HEK293 (cell line): ENCODE results near the gene SMIM12.

Source experiments
- BCL11A ChIP-seq: fragments of 450-650 bp; formaldehyde crosslinking; IDR thresholded peaks from 2 replicates; pipeline ENCODE4 v1.5.1; 2016; ENCODE audit warnings: low read depth, missing biosample characterization, missing genetic modification characterization
- KLF16 ChIP-seq: fragments of 450-650 bp; formaldehyde crosslinking; IDR thresholded peaks from 2 replicates; pipeline ENCODE4 v1.5.1; 2017; ENCODE audit warnings: missing biosample characterization, missing genetic modification characterization
- TCF7L2 ChIP-seq: IDR thresholded peaks from 2 replicates; pipeline ENCODE4 v1.6.1; 2011; ENCODE audit warnings: low read depth, mild to moderate bottlenecking, inconsistent platforms, low read length, moderate library complexity, borderline replicate concordance
- YY1 ChIP-seq: fragments of 450-650 bp; formaldehyde crosslinking; IDR thresholded peaks from 2 replicates; pipeline ENCODE4 v1.5.1; 2018; ENCODE audit warnings: missing biosample characterization, missing genetic modification characterization
- ZNF274 ChIP-seq, 2 experiments: fragments of 200-500 bp in 1 of 2; fragments of 450-650 bp in 1 of 2; sonication (Bioruptor generic) in 1 of 2; formaldehyde crosslinking in 1 of 2; IDR thresholded peaks; 2 replicates each; pipeline versions ENCODE4 v1.5.1 to v1.6.1; 2014 to 2016; ENCODE audit warnings: borderline replicate concordance in 1 of 2, inconsistent platforms in 1 of 2, low read length in 1 of 2, missing biosample characterization in 1 of 2, missing genetic modification characterization in 1 of 2
- ZNF549 ChIP-seq: fragments of 450-650 bp; IDR thresholded peaks from 2 replicates; pipeline ENCODE4 v1.5.1; 2018; ENCODE audit warnings: missing biosample characterization, missing genetic modification characterization, mild to moderate bottlenecking, inconsistent platforms, moderate library complexity
- ZNF558 ChIP-seq: fragments of 450-650 bp; formaldehyde crosslinking; IDR thresholded peaks from 2 replicates; pipeline ENCODE4 v1.5.1; 2016; ENCODE audit warnings: missing biosample characterization, missing genetic modification characterization
- ZNF660 ChIP-seq: fragments of 450-650 bp; IDR thresholded peaks from 2 replicates; pipeline ENCODE4 v1.5.1; 2018; ENCODE audit warnings: missing biosample characterization, mild to moderate bottlenecking, missing genetic modification characterization
- TF ChIP-seq, protein P1 (sequence below): fragments of 450-650 bp; formaldehyde crosslinking; IDR thresholded peaks from 2 replicates; pipeline ENCODE4 v1.5.1; 2016; ENCODE audit warnings: missing biosample characterization, missing genetic modification characterization
- TF ChIP-seq, protein P2 (sequence below): sonication (generic); formaldehyde crosslinking; IDR thresholded peaks from 2 replicates; pipeline ENCODE4 v1.8.1; 2022; ENCODE audit warnings: mild to moderate bottlenecking, moderate library complexity, missing genetic modification reagents
- TF ChIP-seq, protein P3 (sequence below): fragments of 450-650 bp; formaldehyde crosslinking; IDR thresholded peaks from 2 replicates; pipeline ENCODE4 v1.5.1; 2016; ENCODE audit warnings: missing biosample characterization, missing genetic modification characterization

DNA sequence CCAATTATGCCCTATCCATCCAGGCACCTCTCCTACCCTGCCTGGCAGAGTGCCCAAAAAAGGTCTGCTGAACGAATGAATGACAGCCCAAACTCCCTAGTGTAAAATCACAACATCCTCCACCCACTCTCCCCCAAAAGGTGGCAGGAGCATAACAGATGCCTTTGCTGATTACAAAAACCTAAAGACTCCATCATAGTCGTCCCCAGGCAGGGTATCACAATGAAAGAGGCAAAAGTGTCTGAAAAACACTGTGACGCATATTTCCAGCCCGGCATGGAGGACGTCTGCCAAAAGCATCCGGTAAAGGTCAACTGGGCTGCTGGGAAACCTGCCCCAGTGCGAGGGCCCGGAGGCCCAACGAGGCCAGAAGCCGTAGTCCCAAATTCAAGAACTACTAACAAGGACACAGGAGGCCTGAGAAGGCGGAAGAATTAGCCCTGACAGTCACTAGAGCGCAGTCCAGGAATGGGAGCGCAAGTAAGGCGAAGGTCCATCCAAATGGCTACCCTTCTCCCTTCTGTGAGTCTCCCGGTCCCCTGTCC, 576 bp downstream of the SMIM12 start:
- TF ChIP-seq, protein P1, sequence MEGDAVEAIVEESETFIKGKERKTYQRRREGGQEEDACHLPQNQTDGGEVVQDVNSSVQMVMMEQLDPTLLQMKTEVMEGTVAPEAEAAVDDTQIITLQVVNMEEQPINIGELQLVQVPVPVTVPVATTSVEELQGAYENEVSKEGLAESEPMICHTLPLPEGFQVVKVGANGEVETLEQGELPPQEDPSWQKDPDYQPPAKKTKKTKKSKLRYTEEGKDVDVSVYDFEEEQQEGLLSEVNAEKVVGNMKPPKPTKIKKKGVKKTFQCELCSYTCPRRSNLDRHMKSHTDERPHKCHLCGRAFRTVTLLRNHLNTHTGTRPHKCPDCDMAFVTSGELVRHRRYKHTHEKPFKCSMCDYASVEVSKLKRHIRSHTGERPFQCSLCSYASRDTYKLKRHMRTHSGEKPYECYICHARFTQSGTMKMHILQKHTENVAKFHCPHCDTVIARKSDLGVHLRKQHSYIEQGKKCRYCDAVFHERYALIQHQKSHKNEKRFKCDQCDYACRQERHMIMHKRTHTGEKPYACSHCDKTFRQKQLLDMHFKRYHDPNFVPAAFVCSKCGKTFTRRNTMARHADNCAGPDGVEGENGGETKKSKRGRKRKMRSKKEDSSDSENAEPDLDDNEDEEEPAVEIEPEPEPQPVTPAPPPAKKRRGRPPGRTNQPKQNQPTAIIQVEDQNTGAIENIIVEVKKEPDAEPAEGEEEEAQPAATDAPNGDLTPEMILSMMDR = no peak
- TF ChIP-seq, protein P2, sequence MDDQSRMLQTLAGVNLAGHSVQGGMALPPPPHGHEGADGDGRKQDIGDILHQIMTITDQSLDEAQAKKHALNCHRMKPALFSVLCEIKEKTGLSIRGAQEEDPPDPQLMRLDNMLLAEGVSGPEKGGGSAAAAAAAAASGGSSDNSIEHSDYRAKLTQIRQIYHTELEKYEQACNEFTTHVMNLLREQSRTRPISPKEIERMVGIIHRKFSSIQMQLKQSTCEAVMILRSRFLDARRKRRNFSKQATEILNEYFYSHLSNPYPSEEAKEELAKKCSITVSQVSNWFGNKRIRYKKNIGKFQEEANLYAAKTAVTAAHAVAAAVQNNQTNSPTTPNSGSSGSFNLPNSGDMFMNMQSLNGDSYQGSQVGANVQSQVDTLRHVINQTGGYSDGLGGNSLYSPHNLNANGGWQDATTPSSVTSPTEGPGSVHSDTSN = no peak
- no peak for TF ChIP-seq TCF7L2
- TF ChIP-seq BCL11A (tag by site-specific recombination) = no peak
- no peak for TF ChIP-seq ZNF660 (tag by site-specific recombination)
- TF ChIP-seq, protein P3, sequence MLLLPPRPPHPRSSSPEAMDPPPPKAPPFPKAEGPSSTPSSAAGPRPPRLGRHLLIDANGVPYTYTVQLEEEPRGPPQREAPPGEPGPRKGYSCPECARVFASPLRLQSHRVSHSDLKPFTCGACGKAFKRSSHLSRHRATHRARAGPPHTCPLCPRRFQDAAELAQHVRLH (tag by site-specific recombination) = no peak
- no peak for TF ChIP-seq ZNF558
- no peak for TF ChIP-seq KLF16
- TF ChIP-seq ZNF274 (IDR thresholded peaks at IDR 0.05; ENCODE audit: low read length) = no peak
- TF ChIP-seq ZNF274 (tag by site-specific recombination; IDR thresholded peaks at IDR 0.05; ENCODE audit: borderline replicate concordance) = no peak
- 0 out of 2 replicates have a peak, but pooled peaks have one; percentile 7 for TF ChIP-seq YY1 (tag by site-specific recombination)
- TF ChIP-seq ZNF549 = no peak
